ENCODE measurements around the gene HBA2.
"Not testable (repeated sequence)": the region's sequence is repeated elsewhere in the genome, so short reads cannot be mapped to it uniquely, and the experiment has no call there.

Gene HBA2

GRCh38 chr16:170788-171187, 1.9 kb upstream of the HBA2 start:
- CTCF ChIA-PET: interaction anchor here (0.6 to 1.2 kb wide), 4 partner anchors 10 to 74 kb away, joined by 3 read pairs; partner anchors contain the start of gene HBQ1
- no peak overlapping the region for H3K27ac ChIP-seq
- POLR2A ChIA-PET (ENCODE audit: low non-redundant PET): no interaction called here
- TF ChIP-seq, protein P1, sequence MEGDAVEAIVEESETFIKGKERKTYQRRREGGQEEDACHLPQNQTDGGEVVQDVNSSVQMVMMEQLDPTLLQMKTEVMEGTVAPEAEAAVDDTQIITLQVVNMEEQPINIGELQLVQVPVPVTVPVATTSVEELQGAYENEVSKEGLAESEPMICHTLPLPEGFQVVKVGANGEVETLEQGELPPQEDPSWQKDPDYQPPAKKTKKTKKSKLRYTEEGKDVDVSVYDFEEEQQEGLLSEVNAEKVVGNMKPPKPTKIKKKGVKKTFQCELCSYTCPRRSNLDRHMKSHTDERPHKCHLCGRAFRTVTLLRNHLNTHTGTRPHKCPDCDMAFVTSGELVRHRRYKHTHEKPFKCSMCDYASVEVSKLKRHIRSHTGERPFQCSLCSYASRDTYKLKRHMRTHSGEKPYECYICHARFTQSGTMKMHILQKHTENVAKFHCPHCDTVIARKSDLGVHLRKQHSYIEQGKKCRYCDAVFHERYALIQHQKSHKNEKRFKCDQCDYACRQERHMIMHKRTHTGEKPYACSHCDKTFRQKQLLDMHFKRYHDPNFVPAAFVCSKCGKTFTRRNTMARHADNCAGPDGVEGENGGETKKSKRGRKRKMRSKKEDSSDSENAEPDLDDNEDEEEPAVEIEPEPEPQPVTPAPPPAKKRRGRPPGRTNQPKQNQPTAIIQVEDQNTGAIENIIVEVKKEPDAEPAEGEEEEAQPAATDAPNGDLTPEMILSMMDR (conservative IDR thresholded peaks at IDR 0.05; ENCODE audit: low read depth): no peak
- no peak for DNase-seq (ENCODE audit: low spot score)

- CTCF ChIA-PET; DNase-seq (ENCODE audit: low spot score); POLR2A ChIA-PET (ENCODE audit: low non-redundant PET); H3K27ac ChIP-seq: not testable (repeated sequence)
These were observed 657 bp downstream of the HBA2 start for GRCh38 chr16:173211-173854.

GRCh38 chr16:173928-174769, 1.5 kb downstream of the HBA2 start:
- H3K27ac ChIP-seq; POLR2A ChIA-PET (ENCODE audit: low non-redundant PET); CTCF ChIA-PET; DNase-seq (ENCODE audit: low spot score): not testable (repeated sequence)

DNA sequence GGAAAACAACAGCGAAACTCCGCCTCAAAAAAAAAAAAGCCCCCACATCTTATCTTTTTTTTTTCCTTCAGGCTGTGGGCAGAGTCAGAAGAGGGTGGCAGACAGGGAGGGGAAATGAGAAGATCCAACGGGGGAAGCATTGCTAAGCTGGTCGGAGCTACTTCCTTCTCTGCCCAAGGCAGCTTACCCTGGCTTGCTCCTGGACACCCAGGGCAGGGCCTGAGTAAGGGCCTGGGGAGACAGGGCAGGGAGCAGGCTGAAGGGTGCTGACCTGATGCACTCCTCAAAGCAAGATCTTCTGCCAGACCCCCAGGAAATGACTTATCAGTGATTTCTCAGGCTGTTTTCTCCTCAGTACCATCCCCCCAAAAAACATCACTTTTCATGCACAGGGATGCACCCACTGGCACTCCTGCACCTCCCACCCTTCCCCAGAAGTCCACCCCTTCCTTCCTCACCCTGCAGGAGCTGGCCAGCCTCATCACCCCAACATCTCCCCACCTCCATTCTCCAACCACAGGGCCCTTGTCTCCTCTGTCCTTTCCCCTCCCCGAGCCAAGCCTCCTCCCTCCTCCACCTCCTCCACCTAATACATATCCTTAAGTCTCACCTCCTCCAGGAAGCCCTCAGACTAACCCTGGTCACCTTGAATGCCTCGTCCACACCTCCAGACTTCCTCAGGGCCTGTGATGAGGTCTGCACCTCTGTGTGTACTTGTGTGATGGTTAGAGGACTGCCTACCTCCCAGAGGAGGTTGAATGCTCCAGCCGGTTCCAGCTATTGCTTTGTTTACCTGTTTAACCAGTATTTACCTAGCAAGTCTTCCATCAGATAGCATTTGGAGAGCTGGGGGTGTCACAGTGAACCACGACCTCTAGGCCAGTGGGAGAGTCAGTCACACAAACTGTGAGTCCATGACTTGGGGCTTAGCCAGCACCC, 2.6 kb downstream of the HBA2 start:
- ChIA-PET POLR2A (ENCODE audit: low non-redundant PET) (no interaction called here), CTCF (interaction anchor here (0.6 kb wide), 1 partner anchor 359 kb away, joined by 3 read pairs; no protein-coding TSS in a partner anchor)
- TF ChIP-seq, protein P1 (conservative IDR thresholded peaks at IDR 0.05; ENCODE audit: low read depth): no peak
- DNase-seq (ENCODE audit: low spot score): no peak
- H3K27ac ChIP-seq: no peak overlapping the region

DNA sequence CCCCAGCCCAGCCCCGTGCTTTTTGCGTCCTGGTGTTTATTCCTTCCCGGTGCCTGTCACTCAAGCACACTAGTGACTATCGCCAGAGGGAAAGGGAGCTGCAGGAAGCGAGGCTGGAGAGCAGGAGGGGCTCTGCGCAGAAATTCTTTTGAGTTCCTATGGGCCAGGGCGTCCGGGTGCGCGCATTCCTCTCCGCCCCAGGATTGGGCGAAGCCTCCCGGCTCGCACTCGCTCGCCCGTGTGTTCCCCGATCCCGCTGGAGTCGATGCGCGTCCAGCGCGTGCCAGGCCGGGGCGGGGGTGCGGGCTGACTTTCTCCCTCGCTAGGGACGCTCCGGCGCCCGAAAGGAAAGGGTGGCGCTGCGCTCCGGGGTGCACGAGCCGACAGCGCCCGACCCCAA, 3.3 kb downstream of the HBA2 start:
- H3K27ac ChIP-seq; DNase-seq (ENCODE audit: low spot score); POLR2A ChIA-PET (ENCODE audit: low non-redundant PET): not testable (repeated sequence)
- CTCF ChIA-PET: interaction anchor here (0.6 kb wide), 1 partner anchor 358 kb away, joined by 3 read pairs; no protein-coding TSS in a partner anchor

- CTCF ChIA-PET; DNase-seq (ENCODE audit: low spot score); POLR2A ChIA-PET (ENCODE audit: low non-redundant PET); H3K27ac ChIP-seq: not testable (repeated sequence)
These were observed 4.1 kb downstream of the HBA2 start, which contains the start of gene HBA1 for GRCh38 chr16:176477-177382. Gene HBA1 (plus strand): TSS chr16:176680. CDS start chr16:176717, 37 bp downstream.

DNA sequence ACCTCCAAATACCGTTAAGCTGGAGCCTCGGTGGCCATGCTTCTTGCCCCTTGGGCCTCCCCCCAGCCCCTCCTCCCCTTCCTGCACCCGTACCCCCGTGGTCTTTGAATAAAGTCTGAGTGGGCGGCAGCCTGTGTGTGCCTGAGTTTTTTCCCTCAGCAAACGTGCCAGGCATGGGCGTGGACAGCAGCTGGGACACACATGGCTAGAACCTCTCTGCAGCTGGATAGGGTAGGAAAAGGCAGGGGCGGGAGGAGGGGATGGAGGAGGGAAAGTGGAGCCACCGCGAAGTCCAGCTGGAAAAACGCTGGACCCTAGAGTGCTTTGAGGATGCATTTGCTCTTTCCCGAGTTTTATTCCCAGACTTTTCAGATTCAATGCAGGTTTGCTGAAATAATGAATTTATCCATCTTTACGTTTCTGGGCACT, 4.7 kb downstream of the HBA2 start:
- TF ChIP-seq, protein P1 (conservative IDR thresholded peaks at IDR 0.05; ENCODE audit: low read depth): no peak
- ChIA-PET POLR2A (ENCODE audit: low non-redundant PET) (no interaction called here), CTCF (no interaction called here)

More for the DNA sequence above, 4.7 kb downstream of the HBA2 start:
- no peak for DNase-seq (ENCODE audit: low spot score)
- no peak overlapping the region for H3K27ac ChIP-seq
